ENCODE results near the gene F2R. TPM values are rescaled to one million over a fixed set of nuclear protein-coding genes. Genes with fewer than 3 reads are reported as not detected.

The F2R gene
- total and polyA plus RNA-seq, 4 donors: 4.2 to 31.8 (median 13.7) TPM

DNA sequence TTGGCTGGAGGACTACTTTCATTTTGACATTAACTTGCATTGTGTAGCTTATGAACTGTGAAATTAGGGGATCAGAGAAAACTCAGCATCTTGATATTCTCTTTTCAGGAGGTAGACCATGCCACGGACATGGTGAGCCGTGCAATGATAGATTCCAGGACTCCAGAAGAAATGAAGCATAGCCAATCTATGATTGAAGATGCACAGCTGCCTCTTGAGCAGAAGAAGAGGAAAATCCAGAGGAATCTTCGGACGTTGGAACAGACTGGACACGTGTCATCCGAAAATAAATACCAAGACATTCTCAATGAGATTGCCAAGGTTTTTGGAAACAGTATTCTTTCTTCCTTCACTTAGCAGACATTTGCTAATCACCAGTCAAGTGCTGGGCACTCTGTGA is 20.6 kb upstream of the F2R start:
- no peak overlapping the region for H3K9ac ChIP-seq (ENCODE audit: insufficient read depth in 1 of 2, low read length in 2 of 2)
- ATAC-seq (ENCODE audit: insufficient read depth, low FRiP score) (no peak), DNase-seq (no peak)
- H3K27ac ChIP-seq (ENCODE audit: low read depth in 1 of 2, low read length in 1 of 2): no peak overlapping the region
- H3K4me3 ChIP-seq: no peak overlapping the region
- WGBS, 2 donors: 92 to 93% methylated on average over 6 of the region's 6 CpGs
- no peaks in the 10 kb centered on the region for H3K9me3 ChIP-seq (ENCODE audit: control insufficient read depth in 4 of 4, insufficient read depth in 3 of 4, low read length in 3 of 4)
- H3K27me3 ChIP-seq (ENCODE audit: control insufficient read depth in 3 of 3, insufficient read depth in 3 of 3, low read length in 2 of 3): no peaks in the 10 kb centered on the region
- TF ChIP-seq, protein P1, sequence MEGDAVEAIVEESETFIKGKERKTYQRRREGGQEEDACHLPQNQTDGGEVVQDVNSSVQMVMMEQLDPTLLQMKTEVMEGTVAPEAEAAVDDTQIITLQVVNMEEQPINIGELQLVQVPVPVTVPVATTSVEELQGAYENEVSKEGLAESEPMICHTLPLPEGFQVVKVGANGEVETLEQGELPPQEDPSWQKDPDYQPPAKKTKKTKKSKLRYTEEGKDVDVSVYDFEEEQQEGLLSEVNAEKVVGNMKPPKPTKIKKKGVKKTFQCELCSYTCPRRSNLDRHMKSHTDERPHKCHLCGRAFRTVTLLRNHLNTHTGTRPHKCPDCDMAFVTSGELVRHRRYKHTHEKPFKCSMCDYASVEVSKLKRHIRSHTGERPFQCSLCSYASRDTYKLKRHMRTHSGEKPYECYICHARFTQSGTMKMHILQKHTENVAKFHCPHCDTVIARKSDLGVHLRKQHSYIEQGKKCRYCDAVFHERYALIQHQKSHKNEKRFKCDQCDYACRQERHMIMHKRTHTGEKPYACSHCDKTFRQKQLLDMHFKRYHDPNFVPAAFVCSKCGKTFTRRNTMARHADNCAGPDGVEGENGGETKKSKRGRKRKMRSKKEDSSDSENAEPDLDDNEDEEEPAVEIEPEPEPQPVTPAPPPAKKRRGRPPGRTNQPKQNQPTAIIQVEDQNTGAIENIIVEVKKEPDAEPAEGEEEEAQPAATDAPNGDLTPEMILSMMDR (IDR thresholded peaks at IDR 0.05; ENCODE audit: control extremely low read depth, extremely low read depth): no peak
- no peaks in the 10 kb centered on the region for H3K36me3 ChIP-seq (ENCODE audit: control insufficient read depth in 4 of 4, insufficient read depth in 4 of 4, low read length in 4 of 4)
- H3K4me1 ChIP-seq (ENCODE audit: control insufficient read depth in 5 of 5, insufficient read depth in 5 of 5, low read length in 5 of 5): peaks cover 0 to 15% (median 2%) of the 10 kb centered on the region in 5 donors

DNA sequence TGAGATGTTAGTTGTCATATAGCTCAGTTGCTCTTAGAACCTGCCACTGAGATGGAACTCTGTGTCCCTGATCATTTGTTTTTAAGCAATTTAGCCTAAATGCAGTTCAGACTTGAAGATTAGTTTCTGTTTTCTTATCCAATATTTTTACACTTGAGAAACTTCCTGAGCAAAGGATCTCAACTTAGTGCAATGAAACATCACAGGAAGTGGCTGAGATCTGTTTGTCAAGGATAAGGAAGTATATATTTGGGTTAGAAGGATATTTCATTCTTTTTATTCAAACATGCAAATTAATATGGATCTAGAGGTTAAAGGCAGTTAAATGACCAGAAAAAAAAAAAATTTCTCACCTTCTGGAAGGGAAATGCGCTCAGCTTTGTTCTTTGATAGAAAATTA is 19.7 kb upstream of the F2R start:
- H3K27me3 ChIP-seq (ENCODE audit: control insufficient read depth in 3 of 3, insufficient read depth in 3 of 3, low read length in 2 of 3): no peaks in the 10 kb centered on the region
- H3K4me3 ChIP-seq: no peak overlapping the region
- H3K4me1 ChIP-seq (ENCODE audit: control insufficient read depth in 5 of 5, insufficient read depth in 5 of 5, low read length in 5 of 5): peaks cover 0 to 8% (median under 1%) of the 10 kb centered on the region in 5 donors
- WGBS, 2 donors: 49 to 61% methylated on average over 1 of the region's 1 CpG
- H3K27ac ChIP-seq (ENCODE audit: low read depth in 1 of 2, low read length in 1 of 2): no peak overlapping the region
- TF ChIP-seq, protein P1 (IDR thresholded peaks at IDR 0.05; ENCODE audit: control extremely low read depth, extremely low read depth): no peak
- ATAC-seq (ENCODE audit: insufficient read depth, low FRiP score) (no peak), DNase-seq (no peak)
- peaks cover 0 to 3% (median 2%) of the 10 kb centered on the region in 4 donors for H3K36me3 ChIP-seq (ENCODE audit: control insufficient read depth in 4 of 4, insufficient read depth in 4 of 4, low read length in 4 of 4)
- no peaks in the 10 kb centered on the region for H3K9me3 ChIP-seq (ENCODE audit: control insufficient read depth in 4 of 4, insufficient read depth in 3 of 4, low read length in 3 of 4)
- no peak overlapping the region for H3K9ac ChIP-seq (ENCODE audit: insufficient read depth in 1 of 2, low read length in 2 of 2)

DNA sequence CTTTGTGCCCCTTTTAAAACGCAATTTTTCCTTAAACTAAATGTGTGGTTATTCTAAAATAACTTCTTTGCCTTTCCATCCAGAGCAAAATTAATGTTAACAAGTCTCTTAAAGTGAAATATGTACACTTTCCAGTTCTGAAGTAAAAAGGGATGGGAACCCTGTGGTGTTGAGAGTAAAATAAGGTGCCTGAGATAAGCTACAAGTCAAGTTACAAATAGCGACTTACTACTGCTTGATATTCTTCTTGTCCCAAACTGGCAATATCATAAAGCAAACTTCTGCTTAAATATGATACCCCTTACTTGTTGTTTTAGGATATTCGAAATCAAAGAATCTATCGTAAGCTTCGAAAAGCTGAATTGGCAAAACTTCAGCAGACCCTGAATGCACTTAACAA is 18.3 kb upstream of the F2R start:
- Histone ChIP-seq H3K36me3 (ENCODE audit: control insufficient read depth in 4 of 4, insufficient read depth in 4 of 4, low read length in 4 of 4) (peaks cover 0 to 5% (median 2%) of the 10 kb centered on the region in 4 donors), H3K9ac (ENCODE audit: insufficient read depth in 1 of 2, low read length in 2 of 2) (no peak overlapping the region), H3K9me3 (ENCODE audit: control insufficient read depth in 4 of 4, insufficient read depth in 3 of 4, low read length in 3 of 4) (no peaks in the 10 kb centered on the region), H3K4me1 (ENCODE audit: control insufficient read depth in 5 of 5, insufficient read depth in 5 of 5, low read length in 5 of 5) (no peaks in the 10 kb centered on the region), H3K4me3 (no peak overlapping the region), H3K27me3 (ENCODE audit: control insufficient read depth in 3 of 3, insufficient read depth in 3 of 3, low read length in 2 of 3) (no peaks in the 10 kb centered on the region), H3K27ac (ENCODE audit: low read depth in 1 of 2, low read length in 1 of 2) (no peak overlapping the region)
- TF ChIP-seq, protein P1 (IDR thresholded peaks at IDR 0.05; ENCODE audit: control extremely low read depth, extremely low read depth): no peak
- ATAC-seq (ENCODE audit: insufficient read depth, low FRiP score) (no peak), DNase-seq (no peak)
- 94 to 97% methylated on average over 5 of the region's 5 CpGs for WGBS, 2 donors

DNA sequence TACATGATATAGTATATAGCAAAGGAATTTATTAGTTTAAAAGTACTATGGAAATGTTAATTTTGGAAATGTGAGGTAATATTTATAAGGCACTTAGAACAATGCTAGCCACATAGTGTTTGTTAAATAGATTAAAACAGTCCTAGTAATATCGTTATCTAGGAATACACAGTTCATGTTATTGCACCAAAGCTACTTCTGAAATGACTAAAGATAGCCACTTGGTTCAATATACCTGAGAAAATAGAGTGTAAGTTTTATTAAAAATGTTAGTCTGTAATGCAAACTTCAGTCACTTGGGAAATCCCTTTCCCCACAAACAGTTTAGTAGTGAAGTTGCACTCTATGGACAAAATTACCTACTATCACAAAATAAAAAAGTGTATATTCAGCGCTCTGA is 15.4 kb upstream of the F2R start:
- Histone ChIP-seq H3K27me3 (ENCODE audit: control insufficient read depth in 3 of 3, insufficient read depth in 3 of 3, low read length in 2 of 3) (no peaks in the 10 kb centered on the region), H3K27ac (ENCODE audit: low read depth in 1 of 2, low read length in 1 of 2) (no peak overlapping the region), H3K36me3 (ENCODE audit: control insufficient read depth in 4 of 4, insufficient read depth in 4 of 4, low read length in 4 of 4) (peaks cover 0 to 5% (median 2%) of the 10 kb centered on the region in 4 donors), H3K9me3 (ENCODE audit: control insufficient read depth in 4 of 4, insufficient read depth in 3 of 4, low read length in 3 of 4) (no peaks in the 10 kb centered on the region), H3K9ac (ENCODE audit: insufficient read depth in 1 of 2, low read length in 2 of 2) (no peak overlapping the region), H3K4me3 (no peak overlapping the region), H3K4me1 (ENCODE audit: control insufficient read depth in 5 of 5, insufficient read depth in 5 of 5, low read length in 5 of 5) (peaks cover 0 to 3% (median 0%) of the 10 kb centered on the region in 5 donors)
- no peak for DNase-seq
- WGBS, 2 donors: 94 to 97% methylated on average over 2 of the region's 2 CpGs
- no peak for ATAC-seq (ENCODE audit: insufficient read depth, low FRiP score)
- TF ChIP-seq, protein P1 (IDR thresholded peaks at IDR 0.05; ENCODE audit: control extremely low read depth, extremely low read depth): no peak

Data from lung (tissue), 12 donors.